ENCODE measurements around the gene COX4I2.
"Not testable (repeated sequence)": the region's sequence is repeated elsewhere in the genome, so short reads cannot be mapped to it uniquely, and the experiment has no call there.

The COX4I2 gene

DNA sequence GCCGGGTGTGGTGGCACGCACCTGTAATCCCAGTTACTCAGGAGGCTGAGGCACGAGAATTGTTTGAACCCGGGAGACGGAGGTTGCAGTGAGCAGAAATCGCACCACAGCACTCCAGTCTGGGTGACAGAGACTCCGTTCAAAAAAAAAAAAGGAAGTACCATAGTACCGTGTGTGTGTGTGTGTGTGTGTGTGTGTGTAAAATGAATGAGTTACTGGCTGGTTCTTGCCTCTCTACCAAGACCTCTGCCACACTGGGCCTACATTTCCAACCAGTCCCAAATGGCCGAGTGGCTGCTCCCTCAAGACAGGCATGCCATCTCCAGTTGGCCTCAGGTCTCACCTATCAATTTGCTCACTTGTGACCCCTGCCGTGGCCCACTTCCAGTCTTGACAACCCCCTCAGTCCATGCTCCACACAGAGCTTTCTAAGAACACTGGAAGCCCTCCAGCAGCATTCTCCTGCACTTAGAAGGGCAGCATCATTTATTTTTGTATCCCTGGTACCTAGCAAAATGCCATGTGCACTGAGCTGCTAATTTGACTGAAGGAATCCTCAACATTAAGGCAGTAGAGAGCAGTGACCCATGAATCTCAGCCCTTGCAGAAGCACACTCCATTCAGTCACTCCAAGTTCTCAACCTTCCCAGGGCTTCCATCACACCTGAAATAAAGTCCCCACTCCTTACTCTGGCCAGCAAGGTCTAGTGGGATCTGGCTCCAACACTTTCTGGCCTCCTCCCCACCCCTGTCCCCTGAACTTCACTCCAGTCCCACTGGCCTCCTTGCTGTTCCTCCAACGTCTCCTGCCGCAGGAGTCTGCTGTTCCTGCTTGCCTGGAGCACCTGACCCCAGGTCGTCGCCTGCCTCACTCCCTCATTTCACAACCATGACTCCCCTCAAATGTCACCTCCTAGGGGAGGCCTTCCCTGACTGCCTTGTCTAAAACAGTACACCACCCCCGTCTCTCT, 29.9 kb downstream of the COX4I2 start:
- no peak for DNase-seq (ENCODE audit: low read depth)
- H3K4me3 ChIP-seq (ENCODE audit: low read length): no peak overlapping the region
- TF ChIP-seq, protein P1, sequence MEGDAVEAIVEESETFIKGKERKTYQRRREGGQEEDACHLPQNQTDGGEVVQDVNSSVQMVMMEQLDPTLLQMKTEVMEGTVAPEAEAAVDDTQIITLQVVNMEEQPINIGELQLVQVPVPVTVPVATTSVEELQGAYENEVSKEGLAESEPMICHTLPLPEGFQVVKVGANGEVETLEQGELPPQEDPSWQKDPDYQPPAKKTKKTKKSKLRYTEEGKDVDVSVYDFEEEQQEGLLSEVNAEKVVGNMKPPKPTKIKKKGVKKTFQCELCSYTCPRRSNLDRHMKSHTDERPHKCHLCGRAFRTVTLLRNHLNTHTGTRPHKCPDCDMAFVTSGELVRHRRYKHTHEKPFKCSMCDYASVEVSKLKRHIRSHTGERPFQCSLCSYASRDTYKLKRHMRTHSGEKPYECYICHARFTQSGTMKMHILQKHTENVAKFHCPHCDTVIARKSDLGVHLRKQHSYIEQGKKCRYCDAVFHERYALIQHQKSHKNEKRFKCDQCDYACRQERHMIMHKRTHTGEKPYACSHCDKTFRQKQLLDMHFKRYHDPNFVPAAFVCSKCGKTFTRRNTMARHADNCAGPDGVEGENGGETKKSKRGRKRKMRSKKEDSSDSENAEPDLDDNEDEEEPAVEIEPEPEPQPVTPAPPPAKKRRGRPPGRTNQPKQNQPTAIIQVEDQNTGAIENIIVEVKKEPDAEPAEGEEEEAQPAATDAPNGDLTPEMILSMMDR (IDR thresholded peaks at IDR 0.05; ENCODE audit: insufficient read depth, low read depth, low read length, missing control alignments): no peak

DNA sequence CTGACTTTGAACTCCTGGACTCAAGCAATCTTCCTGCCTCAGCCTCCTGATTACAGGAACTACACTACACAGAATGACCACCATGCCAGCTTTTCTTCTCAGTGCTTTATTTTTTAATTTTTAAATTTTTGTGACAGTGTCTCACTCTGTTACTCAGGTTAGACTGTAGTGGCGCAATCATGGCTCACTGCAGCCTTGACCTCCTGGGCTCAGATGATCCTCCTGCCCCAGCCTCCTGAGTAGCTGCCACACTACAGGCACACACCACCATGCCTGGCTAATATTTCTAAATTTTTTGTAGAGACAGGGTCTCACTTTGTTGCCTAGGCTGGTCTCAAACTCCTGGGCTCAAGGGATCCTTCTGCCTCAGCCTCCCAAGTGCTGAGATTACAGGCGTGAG, 31.2 kb downstream of the COX4I2 start:
- DNase-seq (ENCODE audit: low read depth); H3K4me3 ChIP-seq (ENCODE audit: low read length): not testable (repeated sequence)

DNA sequence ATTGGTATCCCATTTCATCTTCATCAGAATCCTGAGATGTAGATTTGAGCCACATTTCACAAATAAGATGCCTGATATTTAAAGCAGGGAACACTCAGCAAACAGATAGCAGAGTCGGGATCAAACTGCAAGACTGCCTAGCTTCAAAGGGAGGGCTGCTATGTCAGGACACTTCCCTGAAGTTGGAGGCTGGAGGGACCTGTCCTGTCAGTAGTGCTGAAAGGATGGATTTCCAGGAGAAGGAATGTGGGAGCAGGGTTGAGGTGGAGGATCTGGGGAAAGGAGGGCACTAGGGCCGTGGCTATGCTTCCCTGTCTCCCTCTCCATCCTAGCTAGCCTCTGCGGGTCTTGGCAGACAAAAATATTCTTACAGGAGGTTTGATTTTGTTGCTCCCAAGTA, 32.2 kb downstream of the COX4I2 start:
- TF ChIP-seq, protein P1 (IDR thresholded peaks at IDR 0.05; ENCODE audit: insufficient read depth, low read depth, low read length, missing control alignments): no peak
- no peak overlapping the region for H3K4me3 ChIP-seq (ENCODE audit: low read length)
- no peak for DNase-seq (ENCODE audit: low read depth)

DNA sequence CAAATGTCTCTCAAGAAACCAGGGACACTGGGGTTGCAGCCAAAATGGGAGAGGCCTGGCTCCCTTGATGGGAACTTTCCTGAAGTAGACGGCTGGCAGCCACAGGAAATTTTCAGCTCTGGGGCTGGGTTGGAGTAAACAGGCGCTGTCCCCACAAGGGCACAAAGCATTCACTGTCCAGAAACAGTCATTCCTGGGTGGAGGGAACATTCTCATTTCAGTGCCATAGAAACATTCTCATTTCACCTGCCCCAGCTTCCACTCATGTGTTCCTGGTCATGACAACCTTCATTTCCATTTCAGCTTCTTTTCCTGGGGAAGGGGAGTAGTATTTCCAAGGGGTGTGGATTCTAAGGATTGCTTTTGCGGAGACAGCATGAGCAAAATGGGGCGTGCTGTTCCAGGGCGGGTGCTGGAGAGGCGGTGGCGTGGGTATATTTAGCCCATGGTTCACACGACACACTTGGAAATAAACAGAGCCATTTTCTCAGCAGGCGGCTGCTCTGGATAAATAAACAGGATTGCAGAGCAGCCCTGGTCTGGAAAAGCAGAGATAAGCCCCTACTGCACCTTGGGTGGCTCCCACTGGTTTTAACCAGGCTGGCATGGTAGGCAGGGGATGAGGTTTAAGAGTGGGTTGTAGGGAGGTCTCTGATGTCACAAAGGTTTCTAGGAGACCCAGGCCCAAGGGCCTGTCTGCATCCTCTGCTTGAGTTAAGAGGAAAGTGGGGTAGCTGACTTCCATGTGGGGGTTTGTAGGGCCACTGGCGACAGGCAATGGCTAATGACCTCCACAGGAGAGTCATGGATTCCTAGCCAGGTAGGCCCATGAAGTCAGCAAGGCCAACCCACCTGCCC, 32.9 kb downstream of the COX4I2 start:
- no peak for DNase-seq (ENCODE audit: low read depth)
- H3K4me3 ChIP-seq (ENCODE audit: low read length): no peak overlapping the region
- TF ChIP-seq, protein P1 (IDR thresholded peaks at IDR 0.05; ENCODE audit: insufficient read depth, low read depth, low read length, missing control alignments): no peak

DNA sequence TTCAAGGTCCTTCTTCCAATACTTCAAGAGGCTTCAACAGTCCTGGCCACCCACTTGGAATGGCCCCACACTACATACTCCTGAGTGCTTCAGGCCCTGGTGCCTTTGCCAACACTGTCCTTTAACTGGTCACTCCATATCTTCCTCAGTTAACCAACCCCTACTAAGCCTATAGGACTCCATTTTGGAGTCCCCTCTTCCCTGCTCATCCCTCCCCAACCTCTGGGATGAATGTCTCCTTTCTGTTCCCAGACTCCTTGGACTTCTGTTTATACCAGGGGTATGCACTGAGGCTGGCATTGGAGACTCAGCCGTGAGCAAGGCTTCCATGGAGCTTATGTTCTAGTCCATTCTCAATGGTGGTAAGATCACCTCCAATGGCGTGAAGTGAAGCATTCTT, 33.6 kb downstream of the COX4I2 start:
- TF ChIP-seq, protein P1 (IDR thresholded peaks at IDR 0.05; ENCODE audit: insufficient read depth, low read depth, low read length, missing control alignments): no peak
- DNase-seq (ENCODE audit: low read depth): no peak
- H3K4me3 ChIP-seq (ENCODE audit: low read length): no peak overlapping the region

DNA sequence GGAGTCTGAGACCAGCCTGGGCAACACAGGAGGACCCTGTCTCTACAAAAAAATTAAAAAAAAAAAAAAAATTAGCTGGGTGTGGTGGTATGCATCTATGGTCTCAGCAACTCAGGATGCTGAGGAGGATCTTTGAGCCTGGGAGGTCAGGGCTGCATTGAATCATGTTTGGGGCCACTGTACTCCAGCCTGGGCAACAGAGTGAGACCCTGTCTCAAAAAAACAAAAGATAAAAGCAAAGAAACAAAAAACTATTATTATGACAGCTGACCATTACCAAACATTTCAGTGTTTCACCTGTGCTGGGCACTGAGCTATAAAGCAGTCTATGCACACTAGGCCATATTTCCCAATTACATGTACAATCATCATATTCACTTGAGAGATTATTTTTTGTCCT, 35.7 kb downstream of the COX4I2 start:
- H3K4me3 ChIP-seq (ENCODE audit: low read length): no peak overlapping the region
- TF ChIP-seq, protein P1 (IDR thresholded peaks at IDR 0.05; ENCODE audit: insufficient read depth, low read depth, low read length, missing control alignments): no peak
- DNase-seq (ENCODE audit: low read depth): no peak

DNA sequence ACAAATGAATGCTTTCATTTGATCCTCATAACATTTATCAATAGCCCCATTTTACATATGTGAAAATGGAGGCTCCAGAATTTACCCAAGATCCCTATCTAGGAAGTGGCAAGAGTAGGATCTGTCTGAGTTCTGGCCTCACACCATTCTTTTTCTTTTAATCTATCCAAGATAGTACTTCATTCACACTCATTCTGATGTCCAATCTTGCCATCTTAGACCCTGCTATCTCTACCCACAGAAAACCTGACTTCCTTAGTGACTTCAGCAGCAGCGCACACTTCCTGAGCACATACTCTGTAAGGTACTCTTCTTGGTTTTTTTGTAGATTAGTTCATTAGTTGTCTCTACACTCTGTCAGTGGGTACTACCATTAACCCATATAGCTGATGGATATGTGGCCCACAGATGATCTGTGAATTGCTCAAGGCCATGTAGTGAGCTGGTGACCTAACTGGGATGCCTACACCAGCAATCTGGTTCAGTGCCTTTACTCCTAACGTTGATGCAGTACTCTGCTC, 36.3 kb downstream of the COX4I2 start:
- no peak overlapping the region for H3K4me3 ChIP-seq (ENCODE audit: low read length)
- DNase-seq (ENCODE audit: low read depth): no peak
- TF ChIP-seq, protein P1 (IDR thresholded peaks at IDR 0.05; ENCODE audit: insufficient read depth, low read depth, low read length, missing control alignments): no peak
